ENCODE measurements around the gene NRBF2.

Gene NRBF2

DNA sequence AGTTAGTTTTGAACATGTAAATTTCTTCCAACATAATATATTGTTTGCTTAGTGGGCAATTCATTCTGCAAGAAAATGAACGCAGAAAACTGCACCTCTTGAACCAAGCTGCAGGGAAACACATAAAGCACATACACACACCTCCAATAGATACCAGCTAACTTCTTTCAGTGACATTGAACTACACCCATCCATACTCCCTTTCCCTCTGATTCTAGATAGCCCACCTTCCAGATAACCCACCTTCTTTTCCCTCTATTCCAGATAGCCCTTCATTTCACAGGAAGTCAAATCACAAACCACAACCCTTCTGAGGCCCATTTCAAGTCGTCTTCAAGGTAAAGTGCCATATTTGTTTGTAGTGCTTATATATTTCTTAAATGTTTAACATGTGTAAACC, 28.5 kb downstream of the NRBF2 start:
- H3K9ac ChIP-seq, result no peak overlapping the region

DNA sequence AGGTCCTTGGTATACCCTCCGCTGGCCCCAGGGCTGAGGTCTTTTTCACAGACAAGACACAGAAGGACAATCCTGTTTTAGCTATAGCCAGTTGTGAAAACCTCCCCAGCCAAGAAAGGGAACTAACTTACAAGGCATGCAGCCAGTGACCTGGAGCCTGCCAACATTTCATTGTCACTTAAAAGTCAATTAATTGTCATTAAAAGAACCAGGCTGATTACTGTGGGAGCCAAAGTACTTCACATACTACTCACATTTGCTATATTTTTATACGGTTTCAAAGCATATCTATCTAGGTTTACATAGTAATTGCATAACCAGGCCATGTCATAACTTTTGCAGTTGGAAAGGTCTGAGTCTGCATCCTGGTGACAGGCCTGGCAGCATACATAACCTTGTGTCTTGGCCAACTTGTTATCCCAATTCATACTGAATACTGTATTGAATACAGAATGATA, 31.1 kb downstream of the NRBF2 start:
- TF ChIP-seq, protein P1, sequence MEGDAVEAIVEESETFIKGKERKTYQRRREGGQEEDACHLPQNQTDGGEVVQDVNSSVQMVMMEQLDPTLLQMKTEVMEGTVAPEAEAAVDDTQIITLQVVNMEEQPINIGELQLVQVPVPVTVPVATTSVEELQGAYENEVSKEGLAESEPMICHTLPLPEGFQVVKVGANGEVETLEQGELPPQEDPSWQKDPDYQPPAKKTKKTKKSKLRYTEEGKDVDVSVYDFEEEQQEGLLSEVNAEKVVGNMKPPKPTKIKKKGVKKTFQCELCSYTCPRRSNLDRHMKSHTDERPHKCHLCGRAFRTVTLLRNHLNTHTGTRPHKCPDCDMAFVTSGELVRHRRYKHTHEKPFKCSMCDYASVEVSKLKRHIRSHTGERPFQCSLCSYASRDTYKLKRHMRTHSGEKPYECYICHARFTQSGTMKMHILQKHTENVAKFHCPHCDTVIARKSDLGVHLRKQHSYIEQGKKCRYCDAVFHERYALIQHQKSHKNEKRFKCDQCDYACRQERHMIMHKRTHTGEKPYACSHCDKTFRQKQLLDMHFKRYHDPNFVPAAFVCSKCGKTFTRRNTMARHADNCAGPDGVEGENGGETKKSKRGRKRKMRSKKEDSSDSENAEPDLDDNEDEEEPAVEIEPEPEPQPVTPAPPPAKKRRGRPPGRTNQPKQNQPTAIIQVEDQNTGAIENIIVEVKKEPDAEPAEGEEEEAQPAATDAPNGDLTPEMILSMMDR (IDR thresholded peaks at IDR 0.05), result no peak

More for the DNA sequence above, 28.5 kb downstream of the NRBF2 start:
- Histone ChIP-seq H3K27ac (no peak overlapping the region), H3K4me1 (no peaks in the 10 kb centered on the region), H3K36me3 (ENCODE audit: control insufficient read depth, insufficient read depth, low read length) (no peaks in the 10 kb centered on the region), H3K27me3 (ENCODE audit: control insufficient read depth, insufficient read depth, low read length) (no peaks in the 10 kb centered on the region), H3K4me2 (ENCODE audit: low read length) (no peak overlapping the region), H3K4me3 (ENCODE audit: low read depth, low read length) (no peak overlapping the region), H3K79me2 (no peaks in the 10 kb centered on the region), H3K9me3 (ENCODE audit: control insufficient read depth, low read length) (no peaks in the 10 kb centered on the region), H2AFZ (no peak overlapping the region)
- TF ChIP-seq, protein P1 (IDR thresholded peaks at IDR 0.05), result no peak

DNA sequence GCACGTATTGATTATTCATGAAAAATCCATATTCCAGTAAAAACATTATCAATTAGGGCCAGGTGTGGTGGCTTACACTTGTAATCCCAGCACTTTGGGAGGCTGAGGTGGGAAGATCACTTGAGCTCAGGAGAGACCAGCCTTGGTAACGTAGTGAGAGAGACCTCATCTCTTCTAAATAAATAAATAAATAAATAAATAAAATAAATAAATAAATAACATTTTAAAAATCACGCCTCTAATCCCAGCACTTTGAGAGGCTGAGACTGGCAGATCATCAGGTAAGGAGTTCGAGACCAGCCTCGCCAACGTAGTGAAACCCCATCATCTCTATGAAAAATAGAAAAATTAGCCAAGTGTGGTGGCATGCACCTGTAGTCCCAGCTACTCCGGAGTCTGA, 32.1 kb downstream of the NRBF2 start:
- no peaks in the 10 kb centered on the region for H3K36me3 ChIP-seq (ENCODE audit: control insufficient read depth, insufficient read depth, low read length)
- no peak overlapping the region for H3K27ac ChIP-seq
- H3K9ac ChIP-seq, result no peak overlapping the region
- H3K79me2 ChIP-seq, result no peaks in the 10 kb centered on the region
- TF ChIP-seq, protein P1 (IDR thresholded peaks at IDR 0.05), result no peak
- no peaks in the 10 kb centered on the region for H3K9me3 ChIP-seq (ENCODE audit: control insufficient read depth, low read length)
- H3K4me3 ChIP-seq (ENCODE audit: low read depth, low read length), result no peak overlapping the region
- H3K27me3 ChIP-seq (ENCODE audit: control insufficient read depth, insufficient read depth, low read length), result no peaks in the 10 kb centered on the region
- no peak overlapping the region for H3K4me2 ChIP-seq (ENCODE audit: low read length)
- no peaks in the 10 kb centered on the region for H3K4me1 ChIP-seq
- no peak overlapping the region for H2AFZ ChIP-seq

More for the DNA sequence above, 31.1 kb downstream of the NRBF2 start:
- no peak overlapping the region for H3K27ac ChIP-seq
- no peak overlapping the region for H3K4me2 ChIP-seq (ENCODE audit: low read length)
- H3K27me3 ChIP-seq (ENCODE audit: control insufficient read depth, insufficient read depth, low read length), result no peaks in the 10 kb centered on the region
- H3K9ac ChIP-seq, result no peak overlapping the region
- H3K36me3 ChIP-seq (ENCODE audit: control insufficient read depth, insufficient read depth, low read length), result no peaks in the 10 kb centered on the region
- no peak overlapping the region for H3K4me3 ChIP-seq (ENCODE audit: low read depth, low read length)
- no peaks in the 10 kb centered on the region for H3K79me2 ChIP-seq
- H3K9me3 ChIP-seq (ENCODE audit: control insufficient read depth, low read length), result no peaks in the 10 kb centered on the region
- no peaks in the 10 kb centered on the region for H3K4me1 ChIP-seq
- no peak overlapping the region for H2AFZ ChIP-seq

DNA sequence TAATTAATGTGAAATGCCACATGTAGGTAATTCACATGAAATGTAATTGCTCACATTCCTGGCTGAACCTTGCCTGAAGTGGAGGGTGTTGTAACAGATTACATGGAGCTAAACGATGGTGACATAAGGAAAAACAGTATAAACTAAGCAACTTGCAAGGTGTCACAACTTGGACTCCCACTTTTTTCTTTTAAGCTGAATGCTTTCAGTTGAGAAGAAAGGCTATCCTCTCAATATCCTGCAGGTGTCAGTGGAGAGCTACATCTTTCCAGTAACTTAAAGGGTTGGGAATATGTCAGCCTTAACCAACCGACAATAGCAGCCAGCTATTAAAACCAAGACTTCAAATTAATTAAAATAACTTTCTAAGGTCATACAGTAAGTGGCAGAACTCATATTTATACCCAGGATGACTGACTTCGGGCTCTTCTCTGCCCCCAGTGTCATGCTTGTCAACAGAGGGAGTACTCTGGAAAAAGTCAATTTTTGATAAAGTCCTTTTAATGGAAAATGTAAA, 33.7 kb downstream of the NRBF2 start:
- Histone ChIP-seq H3K9ac (no peak overlapping the region), H3K4me3 (ENCODE audit: low read depth, low read length) (no peak overlapping the region), H3K4me1 (no peaks in the 10 kb centered on the region), H3K4me2 (ENCODE audit: low read length) (no peak overlapping the region), H3K79me2 (no peaks in the 10 kb centered on the region), H3K27me3 (ENCODE audit: control insufficient read depth, insufficient read depth, low read length) (no peaks in the 10 kb centered on the region), H3K36me3 (ENCODE audit: control insufficient read depth, insufficient read depth, low read length) (no peaks in the 10 kb centered on the region), H3K27ac (no peak overlapping the region), H3K9me3 (ENCODE audit: control insufficient read depth, low read length) (no peaks in the 10 kb centered on the region), H2AFZ (no peak overlapping the region)
- TF ChIP-seq, protein P1 (IDR thresholded peaks at IDR 0.05), result peak; percentile 75

DNA sequence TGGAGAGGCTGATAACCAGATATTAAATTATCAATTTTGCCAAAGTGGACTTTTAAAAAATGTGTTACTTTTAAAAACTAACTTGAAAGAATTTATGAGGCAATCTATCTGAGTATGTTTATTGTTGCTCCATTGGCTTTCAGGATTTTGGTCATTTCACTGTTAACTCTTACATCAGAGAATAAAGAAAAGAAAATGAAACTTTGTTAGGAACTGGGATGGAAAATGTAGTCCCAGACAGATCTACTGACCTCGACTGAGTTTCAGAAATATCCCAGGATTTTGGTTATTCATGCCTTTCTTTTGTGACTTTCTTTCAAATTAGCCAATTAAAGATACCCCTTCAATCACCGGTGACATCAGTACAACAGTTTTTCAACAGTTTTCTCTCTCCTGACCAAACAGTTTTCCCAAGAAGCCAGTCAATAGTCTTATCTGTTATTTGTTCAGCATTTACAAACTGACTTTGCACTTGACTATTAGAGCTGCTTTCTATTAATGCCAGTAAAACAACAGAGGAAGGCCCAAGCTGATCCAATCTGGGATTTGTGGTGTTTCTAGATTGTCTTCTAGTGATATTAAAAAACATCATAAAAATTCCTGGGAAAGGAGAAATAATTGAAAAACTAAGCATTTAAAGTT, 35.8 kb downstream of the NRBF2 start:
- Histone ChIP-seq H2AFZ (no peak overlapping the region), H3K36me3 (ENCODE audit: control insufficient read depth, insufficient read depth, low read length) (no peaks in the 10 kb centered on the region), H3K4me3 (ENCODE audit: low read depth, low read length) (no peak overlapping the region), H3K27me3 (ENCODE audit: control insufficient read depth, insufficient read depth, low read length) (no peaks in the 10 kb centered on the region), H3K9ac (no peak overlapping the region), H3K9me3 (ENCODE audit: control insufficient read depth, low read length) (no peaks in the 10 kb centered on the region), H3K27ac (peak overlapping the region; percentile 17), H3K4me1 (no peaks in the 10 kb centered on the region), H3K4me2 (ENCODE audit: low read length) (no peak overlapping the region), H3K79me2 (no peaks in the 10 kb centered on the region)
- TF ChIP-seq, protein P1 (IDR thresholded peaks at IDR 0.05), result no peak
